ENCODE measurements around the gene COL3A1. TPM values are rescaled to one million over a fixed set of nuclear protein-coding genes. Genes with fewer than 3 reads are reported as not detected.
A peak's percentile ranks its signal among the peaks of the same experiment; 100 is the strongest.

The COL3A1 gene
- total and polyA plus RNA-seq, 9 donors, result 105 to 829 (median 289) TPM

DNA sequence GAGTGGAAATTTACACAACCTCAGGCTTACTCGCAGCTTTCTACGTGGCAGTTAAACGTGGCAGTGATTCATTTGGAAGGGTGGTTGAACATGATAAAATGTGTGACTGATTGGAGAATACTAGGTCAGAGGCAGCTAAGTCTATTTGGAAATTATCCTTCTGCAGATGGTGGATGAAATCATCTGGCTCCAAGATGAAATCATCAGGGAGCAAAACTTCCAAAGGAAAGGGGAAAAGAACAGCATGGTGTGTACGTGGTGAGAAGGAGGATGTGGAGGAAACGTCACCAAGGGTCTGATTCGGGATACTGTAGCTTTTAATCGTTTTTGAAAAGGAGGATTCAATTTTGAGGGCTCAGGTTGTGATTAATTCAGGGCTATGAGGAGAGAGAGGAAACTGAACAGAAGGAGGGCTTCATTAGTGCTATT is 47.9 kb downstream of the COL3A1 start:
- no peaks in the 10 kb centered on the region for H3K27me3 ChIP-seq
- peaks cover 4% of the 10 kb centered on the region for H3K4me1 ChIP-seq (ENCODE audit: insufficient read depth)
- TF ChIP-seq EP300 (IDR thresholded peaks at IDR 0.05), result no peak
- TF ChIP-seq POLR2A (IDR thresholded peaks at IDR 0.05), result no peak
- TF ChIP-seq, protein P1, sequence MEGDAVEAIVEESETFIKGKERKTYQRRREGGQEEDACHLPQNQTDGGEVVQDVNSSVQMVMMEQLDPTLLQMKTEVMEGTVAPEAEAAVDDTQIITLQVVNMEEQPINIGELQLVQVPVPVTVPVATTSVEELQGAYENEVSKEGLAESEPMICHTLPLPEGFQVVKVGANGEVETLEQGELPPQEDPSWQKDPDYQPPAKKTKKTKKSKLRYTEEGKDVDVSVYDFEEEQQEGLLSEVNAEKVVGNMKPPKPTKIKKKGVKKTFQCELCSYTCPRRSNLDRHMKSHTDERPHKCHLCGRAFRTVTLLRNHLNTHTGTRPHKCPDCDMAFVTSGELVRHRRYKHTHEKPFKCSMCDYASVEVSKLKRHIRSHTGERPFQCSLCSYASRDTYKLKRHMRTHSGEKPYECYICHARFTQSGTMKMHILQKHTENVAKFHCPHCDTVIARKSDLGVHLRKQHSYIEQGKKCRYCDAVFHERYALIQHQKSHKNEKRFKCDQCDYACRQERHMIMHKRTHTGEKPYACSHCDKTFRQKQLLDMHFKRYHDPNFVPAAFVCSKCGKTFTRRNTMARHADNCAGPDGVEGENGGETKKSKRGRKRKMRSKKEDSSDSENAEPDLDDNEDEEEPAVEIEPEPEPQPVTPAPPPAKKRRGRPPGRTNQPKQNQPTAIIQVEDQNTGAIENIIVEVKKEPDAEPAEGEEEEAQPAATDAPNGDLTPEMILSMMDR (IDR thresholded peaks at IDR 0.05), result no peak
- 14 to 18% (median 16%) methylated on average over 7 of the region's 7 CpGs for WGBS, 3 donors
- peak in 1 of 5 donors; percentile 51 for DNase-seq
- H3K4me3 ChIP-seq, result no peak overlapping the region
- H3K27ac ChIP-seq, result peak overlapping the region in 1 of 2 donors; percentile 25
- no peaks in the 10 kb centered on the region for H3K36me3 ChIP-seq
- intact Hi-C loops (cut with DNase I), result no loop called here
- no peaks in the 10 kb centered on the region for H3K9me3 ChIP-seq

DNA sequence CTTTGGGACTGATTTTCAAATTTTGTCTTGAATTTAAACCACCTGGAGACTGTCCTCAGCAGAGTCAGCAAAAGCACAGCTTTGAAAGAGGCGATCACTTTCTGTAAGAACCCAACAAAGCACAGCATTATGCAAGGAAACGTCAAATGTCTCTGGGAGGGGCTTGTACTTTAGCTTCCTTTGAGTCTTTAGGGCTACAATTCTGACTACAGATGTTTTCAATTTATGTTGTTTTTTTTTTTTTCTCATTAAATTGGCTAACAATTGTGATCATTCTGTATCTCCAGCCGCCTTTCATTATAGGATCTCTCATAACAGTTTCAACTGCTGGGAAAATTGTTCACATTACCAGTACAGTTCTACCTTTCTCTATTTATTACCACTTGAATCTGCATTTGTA is 48.3 kb downstream of the COL3A1 start:
- WGBS, 3 donors, result 18 to 28% (median 23%) methylated on average over 3 of the region's 3 CpGs
- Histone ChIP-seq H3K27me3 (no peaks in the 10 kb centered on the region), H3K4me1 (ENCODE audit: insufficient read depth) (peaks cover 4% of the 10 kb centered on the region), H3K27ac (no peak overlapping the region), H3K36me3 (no peaks in the 10 kb centered on the region), H3K4me3 (no peak overlapping the region), H3K9me3 (no peaks in the 10 kb centered on the region)
- DNase-seq, result no peak
- no peak for TF ChIP-seq EP300 (IDR thresholded peaks at IDR 0.05)
- TF ChIP-seq POLR2A (IDR thresholded peaks at IDR 0.05), result no peak
- TF ChIP-seq, protein P1 (IDR thresholded peaks at IDR 0.05), result no peak
- intact Hi-C loops (cut with DNase I), result no loop called here

DNA sequence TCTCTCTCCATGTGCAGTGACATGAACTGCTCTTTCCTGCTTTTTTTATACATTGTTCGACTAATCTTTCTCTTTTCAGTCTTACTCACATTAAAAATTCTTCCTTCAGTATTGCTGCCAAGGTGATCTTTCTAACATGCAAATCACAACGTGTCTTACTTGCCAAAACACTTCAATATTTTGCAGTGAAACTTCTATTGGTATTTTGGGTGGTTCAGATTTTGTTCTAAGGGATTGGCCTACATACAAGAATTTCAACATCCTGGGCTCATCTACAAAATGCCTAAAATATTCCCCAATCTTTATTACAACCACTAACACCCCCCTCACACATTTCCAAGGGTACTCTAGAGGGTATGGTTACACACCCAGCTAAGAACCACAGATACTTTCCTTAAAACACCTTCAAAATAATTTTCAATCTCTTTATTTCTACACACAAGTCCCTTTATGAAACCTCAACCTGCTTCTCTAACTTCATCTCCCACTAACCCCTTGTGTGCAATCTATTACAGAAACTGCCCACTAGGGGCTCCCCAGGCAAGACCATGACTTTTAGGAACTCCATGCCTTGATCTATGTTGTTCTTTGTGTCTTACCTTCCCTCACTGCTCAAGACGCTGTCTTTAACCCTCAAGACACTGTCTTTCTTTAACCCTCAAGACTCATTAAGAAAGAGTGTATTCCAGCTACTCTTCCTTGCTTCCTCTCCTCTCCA is 50.9 kb downstream of the COL3A1 start:
- intact Hi-C loops (cut with DNase I), result no loop called here
- H3K4me3 ChIP-seq, result no peak overlapping the region
- 21 to 31% (median 24%) methylated on average over 3 of the region's 3 CpGs for WGBS, 3 donors
- no peaks in the 10 kb centered on the region for H3K4me1 ChIP-seq (ENCODE audit: insufficient read depth)
- no peak overlapping the region for H3K27ac ChIP-seq
- no peak for DNase-seq
- no peaks in the 10 kb centered on the region for H3K9me3 ChIP-seq
- no peaks in the 10 kb centered on the region for H3K36me3 ChIP-seq
- TF ChIP-seq, protein P1 (IDR thresholded peaks at IDR 0.05), result no peak
- TF ChIP-seq EP300 (IDR thresholded peaks at IDR 0.05), result no peak
- TF ChIP-seq POLR2A (IDR thresholded peaks at IDR 0.05), result no peak
- no peaks in the 10 kb centered on the region for H3K27me3 ChIP-seq

DNA sequence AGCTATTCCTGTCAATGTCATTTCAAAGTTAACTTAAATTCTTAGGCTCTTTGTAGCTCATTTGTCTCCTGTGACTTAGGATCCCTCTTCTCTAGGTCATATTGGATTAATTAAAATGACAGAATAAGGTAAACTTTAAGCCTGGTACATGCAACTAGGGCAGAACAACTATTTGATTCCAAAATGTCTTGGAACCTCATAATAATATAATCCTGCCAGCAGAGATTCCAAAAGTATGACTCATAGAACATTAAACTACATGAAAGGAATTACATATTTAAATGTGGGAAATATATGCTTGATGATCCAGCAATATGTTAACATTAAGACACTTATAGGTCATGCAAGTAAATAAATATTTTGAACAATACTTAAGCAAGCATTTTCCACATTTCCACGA is 63.3 kb downstream of the COL3A1 start:
- no peaks in the 10 kb centered on the region for H3K4me1 ChIP-seq (ENCODE audit: insufficient read depth)
- no peak for DNase-seq
- H3K27ac ChIP-seq, result no peak overlapping the region
- H3K4me3 ChIP-seq, result no peak overlapping the region
- intact Hi-C loops (cut with DNase I), result no loop called here
- TF ChIP-seq, protein P1 (IDR thresholded peaks at IDR 0.05), result no peak
- no peak for TF ChIP-seq EP300 (IDR thresholded peaks at IDR 0.05)
- no peak for TF ChIP-seq POLR2A (IDR thresholded peaks at IDR 0.05)
- no peaks in the 10 kb centered on the region for H3K9me3 ChIP-seq
- WGBS, 3 donors, result 81 to 90% (median 88%) methylated on average over 1 of the region's 1 CpG
- H3K27me3 ChIP-seq, result no peaks in the 10 kb centered on the region
- no peaks in the 10 kb centered on the region for H3K36me3 ChIP-seq

Measured in ovary (tissue), 9 donors.